ENCODE measurements around the gene ZFYVE28. TPM values are rescaled to one million over a fixed set of nuclear protein-coding genes. Genes with fewer than 3 reads are reported as not detected.
A peak's percentile ranks its signal among the peaks of the same experiment; 100 is the strongest.

The ZFYVE28 gene
- total RNA-seq, 1 experiment from 2014 or later: 12.9 TPM

DNA sequence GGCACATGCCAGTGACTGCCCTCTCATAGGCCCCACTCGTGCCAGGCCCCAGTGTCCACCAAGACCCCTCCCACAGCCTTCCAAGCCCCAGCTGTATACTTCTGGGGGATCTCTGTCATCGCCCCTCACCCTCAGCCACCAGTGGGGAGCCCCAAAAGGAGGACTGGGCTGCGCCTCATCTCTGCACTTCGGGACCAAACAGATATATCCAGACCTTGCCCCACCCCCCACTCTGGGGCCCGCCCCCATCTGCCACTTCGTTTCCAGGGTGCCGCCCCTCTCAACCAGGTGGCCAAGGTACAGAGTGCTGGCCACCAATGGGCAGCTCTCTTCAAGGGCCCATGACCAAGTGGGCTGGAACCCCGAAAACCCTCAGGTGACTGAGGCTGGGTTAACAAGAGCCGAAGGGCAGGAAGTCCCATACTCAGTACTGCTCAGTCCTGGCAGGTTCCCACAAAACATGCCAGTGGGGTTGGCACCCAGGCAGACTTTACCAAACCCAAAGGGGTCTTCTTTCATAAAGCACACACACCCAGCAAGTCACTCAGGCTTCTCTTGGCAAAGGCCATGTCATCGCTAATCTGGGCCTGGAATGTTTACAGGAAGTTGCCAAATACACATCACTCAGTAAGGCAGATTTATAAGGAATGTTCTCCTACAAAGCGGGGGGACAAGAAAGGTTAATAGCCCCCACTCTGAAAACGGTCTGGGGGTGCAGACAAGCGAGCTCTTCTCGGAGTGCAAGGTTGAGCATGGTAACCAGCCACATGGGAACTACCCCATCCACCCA, 4.4 kb downstream of the ZFYVE28 start:
- no peak for TF ChIP-seq EZH2 (IDR thresholded peaks at IDR 0.05; ENCODE audit: low read depth)
- TF ChIP-seq, protein P1, sequence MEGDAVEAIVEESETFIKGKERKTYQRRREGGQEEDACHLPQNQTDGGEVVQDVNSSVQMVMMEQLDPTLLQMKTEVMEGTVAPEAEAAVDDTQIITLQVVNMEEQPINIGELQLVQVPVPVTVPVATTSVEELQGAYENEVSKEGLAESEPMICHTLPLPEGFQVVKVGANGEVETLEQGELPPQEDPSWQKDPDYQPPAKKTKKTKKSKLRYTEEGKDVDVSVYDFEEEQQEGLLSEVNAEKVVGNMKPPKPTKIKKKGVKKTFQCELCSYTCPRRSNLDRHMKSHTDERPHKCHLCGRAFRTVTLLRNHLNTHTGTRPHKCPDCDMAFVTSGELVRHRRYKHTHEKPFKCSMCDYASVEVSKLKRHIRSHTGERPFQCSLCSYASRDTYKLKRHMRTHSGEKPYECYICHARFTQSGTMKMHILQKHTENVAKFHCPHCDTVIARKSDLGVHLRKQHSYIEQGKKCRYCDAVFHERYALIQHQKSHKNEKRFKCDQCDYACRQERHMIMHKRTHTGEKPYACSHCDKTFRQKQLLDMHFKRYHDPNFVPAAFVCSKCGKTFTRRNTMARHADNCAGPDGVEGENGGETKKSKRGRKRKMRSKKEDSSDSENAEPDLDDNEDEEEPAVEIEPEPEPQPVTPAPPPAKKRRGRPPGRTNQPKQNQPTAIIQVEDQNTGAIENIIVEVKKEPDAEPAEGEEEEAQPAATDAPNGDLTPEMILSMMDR (conservative IDR thresholded peaks at IDR 0.05): no peak
- CTCF ChIA-PET: interaction anchor here (1.0 kb wide), 1 partner anchor 194 kb away, joined by 4 read pairs; no protein-coding TSS in a partner anchor
- Histone ChIP-seq H3K9me2 (ENCODE audit: insufficient read depth) (no peaks in the 10 kb centered on the region), H3K27me3 (ENCODE audit: insufficient read depth, low read depth) (peaks cover 7% of the 10 kb centered on the region), H3K4me1 (replicated peaks; ENCODE audit: insufficient read depth) (peaks cover 29% of the 10 kb centered on the region), H3K4me2 (peak overlapping the region; percentile 78), H3K27ac (peak overlapping the region; percentile 76; the same call in 1 of the 2 replicates), H3F3A (ENCODE audit: insufficient read depth, low read depth) (peaks cover 14% of the 10 kb centered on the region), H3K4me3 (no peak overlapping the region), H3K36me3 (ENCODE audit: low read depth) (no peaks in the 10 kb centered on the region), H3K79me2 (ENCODE audit: low read depth) (no peaks in the 10 kb centered on the region), H3K9me3 (ENCODE audit: insufficient read depth, low read depth) (no peaks in the 10 kb centered on the region), H4K20me1 (ENCODE audit: insufficient read depth) (no peaks in the 10 kb centered on the region), H2AFZ (no peak overlapping the region)
- DNase-seq: no peak
- BruUV-seq (replicated peaks): no TSS peak
- POLR2A ChIA-PET (ENCODE audit: unreplicated experiment): no interaction called here
- intact Hi-C loops (cut with micrococcal nuclease; ENCODE audit: unreplicated experiment): loop anchor here (2.0 to 10.0 kb wide), 4 partner anchors 51 to 172 kb away; partner anchors contain the start of genes HAUS3, MXD4, POLN and RNF4

DNA sequence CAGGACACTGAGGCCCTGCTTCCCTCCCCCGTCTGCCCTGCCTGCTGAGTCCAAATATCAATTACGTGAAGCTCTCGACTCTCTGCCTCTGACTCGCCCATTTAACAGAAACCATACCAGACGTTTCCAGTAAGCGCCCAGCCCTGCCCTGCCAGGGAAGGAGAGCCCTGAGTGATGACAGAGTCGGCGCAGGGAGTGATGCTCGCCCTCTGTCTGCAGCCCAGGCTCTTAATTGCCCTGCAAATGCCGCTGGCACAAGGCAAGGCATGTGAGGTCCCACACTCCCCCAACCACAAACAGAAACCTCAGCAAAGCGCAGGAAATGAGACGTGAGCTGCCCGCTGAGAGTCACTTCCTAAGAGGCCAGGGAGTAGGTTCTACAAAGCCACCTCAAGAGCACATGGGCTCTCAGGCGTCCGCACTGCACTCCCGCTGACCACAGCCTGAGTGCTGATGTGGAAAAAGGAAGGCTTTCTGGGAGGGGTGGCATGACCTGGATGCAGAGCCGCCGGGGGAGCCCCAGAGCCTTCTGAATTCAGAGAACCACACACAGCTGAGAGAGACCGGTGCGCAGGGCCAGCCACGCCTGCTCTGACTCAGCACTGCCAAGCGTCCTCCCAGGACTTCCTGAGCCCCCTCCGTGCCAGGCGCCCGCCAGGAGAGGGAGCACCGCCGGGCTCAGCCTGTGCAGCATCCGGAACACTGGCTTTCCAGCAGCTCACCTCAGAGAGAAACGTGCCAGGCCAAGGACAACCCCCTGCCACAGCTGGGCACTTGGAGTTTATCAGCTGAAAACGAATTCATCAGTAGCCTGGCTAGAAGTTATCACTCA, 5.3 kb downstream of the ZFYVE28 start:
- peak overlapping the region; percentile 81 for H2AFZ ChIP-seq
- no TSS peak for BruUV-seq (replicated peaks)
- H3F3A ChIP-seq (ENCODE audit: insufficient read depth, low read depth): peaks cover 14% of the 10 kb centered on the region
- no peaks in the 10 kb centered on the region for H3K36me3 ChIP-seq (ENCODE audit: low read depth)
- H3K4me2 ChIP-seq: peak overlapping the region; percentile 78
- ChIA-PET POLR2A (ENCODE audit: unreplicated experiment) (interaction anchor here (0.6 to 1.0 kb wide), 2 partner anchors 53 to 54 kb away, joined by 6 read pairs; no protein-coding TSS in a partner anchor), CTCF (interaction anchor here (1.0 kb wide), 1 partner anchor 193 kb away, joined by 4 read pairs; no protein-coding TSS in a partner anchor)
- H3K27me3 ChIP-seq (ENCODE audit: insufficient read depth, low read depth): peaks cover 7% of the 10 kb centered on the region
- peaks cover 29% of the 10 kb centered on the region for H3K4me1 ChIP-seq (replicated peaks; ENCODE audit: insufficient read depth)
- H4K20me1 ChIP-seq (ENCODE audit: insufficient read depth): no peaks in the 10 kb centered on the region
- peak overlapping the region; percentile 76 for H3K27ac ChIP-seq
- no peak for TF ChIP-seq EZH2 (IDR thresholded peaks at IDR 0.05; ENCODE audit: low read depth)
- TF ChIP-seq, protein P1 (conservative IDR thresholded peaks at IDR 0.05): peak; percentile 44
- intact Hi-C loops (cut with micrococcal nuclease; ENCODE audit: unreplicated experiment): loop anchor here (2.0 to 10.0 kb wide), 4 partner anchors 52 to 171 kb away; partner anchors contain the start of genes HAUS3, MXD4, POLN and RNF4
- no peaks in the 10 kb centered on the region for H3K9me3 ChIP-seq (ENCODE audit: insufficient read depth, low read depth)
- H3K4me3 ChIP-seq: peak overlapping the region; percentile 50
- peak; percentile 83 to 88 for DNase-seq
- no peaks in the 10 kb centered on the region for H3K9me2 ChIP-seq (ENCODE audit: insufficient read depth)
- H3K79me2 ChIP-seq (ENCODE audit: low read depth): no peaks in the 10 kb centered on the region

DNA sequence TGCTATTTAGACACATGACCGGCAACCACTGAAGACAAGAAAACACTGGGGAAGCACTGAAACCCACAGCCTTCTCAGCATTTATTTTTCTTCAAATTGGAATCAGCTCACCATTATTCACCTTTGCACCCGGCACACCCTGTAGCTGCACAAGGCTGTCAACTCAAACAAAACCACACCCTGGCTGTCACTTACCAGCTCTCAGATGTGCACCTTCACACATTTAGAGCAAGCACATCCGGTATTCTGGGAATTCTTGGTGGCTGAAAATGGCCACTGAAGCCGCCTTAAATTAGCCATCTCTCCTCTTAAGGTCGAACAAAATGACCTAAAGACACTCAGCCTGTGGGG, 5.9 kb downstream of the ZFYVE28 start:
- ChIA-PET POLR2A (ENCODE audit: unreplicated experiment) (interaction anchor here (0.5 to 1.0 kb wide), 3 partner anchors 50 to 53 kb away, joined by 3 to 6 read pairs (median 4); no protein-coding TSS in a partner anchor), CTCF (no interaction called here)
- peak overlapping the region; percentile 50 for H3K4me3 ChIP-seq

More for the DNA sequence above, 5.9 kb downstream of the ZFYVE28 start:
- Histone ChIP-seq H3F3A (ENCODE audit: insufficient read depth, low read depth) (peaks cover 14% of the 10 kb centered on the region), H3K9me2 (ENCODE audit: insufficient read depth) (no peaks in the 10 kb centered on the region), H3K36me3 (ENCODE audit: low read depth) (no peaks in the 10 kb centered on the region), H2AFZ (peak overlapping the region; percentile 81), H3K79me2 (ENCODE audit: low read depth) (no peaks in the 10 kb centered on the region), H3K4me1 (replicated peaks; ENCODE audit: insufficient read depth) (peaks cover 29% of the 10 kb centered on the region), H3K9me3 (ENCODE audit: insufficient read depth, low read depth) (no peaks in the 10 kb centered on the region), H4K20me1 (ENCODE audit: insufficient read depth) (no peaks in the 10 kb centered on the region), H3K27me3 (ENCODE audit: insufficient read depth, low read depth) (peaks cover 1% of the 10 kb centered on the region; the same call in 1 of the 2 replicates), H3K27ac (peak overlapping the region; percentile 76), H3K4me2 (peak overlapping the region; percentile 78)
- intact Hi-C loops (cut with micrococcal nuclease; ENCODE audit: unreplicated experiment): loop anchor here (2.0 to 10.0 kb wide), 4 partner anchors 52 to 170 kb away; partner anchors contain the start of genes HAUS3, MXD4, POLN and RNF4
- BruUV-seq (replicated peaks): TSS peak; percentile 75
- peak; percentile 20 to 44 for DNase-seq
- TF ChIP-seq, protein P1 (conservative IDR thresholded peaks at IDR 0.05): no peak
- TF ChIP-seq EZH2 (IDR thresholded peaks at IDR 0.05; ENCODE audit: low read depth): no peak
